Measurements from ENCODE around the gene CDCA3. TPM values are rescaled to one million over a fixed set of nuclear protein-coding genes. Genes with fewer than 3 reads are reported as not detected.

CDCA3 gene
- polyA plus RNA-seq, 6 donors from 2014 or later = 0.74 to 1.0 (median 0.89) TPM; not detected in 2

DNA sequence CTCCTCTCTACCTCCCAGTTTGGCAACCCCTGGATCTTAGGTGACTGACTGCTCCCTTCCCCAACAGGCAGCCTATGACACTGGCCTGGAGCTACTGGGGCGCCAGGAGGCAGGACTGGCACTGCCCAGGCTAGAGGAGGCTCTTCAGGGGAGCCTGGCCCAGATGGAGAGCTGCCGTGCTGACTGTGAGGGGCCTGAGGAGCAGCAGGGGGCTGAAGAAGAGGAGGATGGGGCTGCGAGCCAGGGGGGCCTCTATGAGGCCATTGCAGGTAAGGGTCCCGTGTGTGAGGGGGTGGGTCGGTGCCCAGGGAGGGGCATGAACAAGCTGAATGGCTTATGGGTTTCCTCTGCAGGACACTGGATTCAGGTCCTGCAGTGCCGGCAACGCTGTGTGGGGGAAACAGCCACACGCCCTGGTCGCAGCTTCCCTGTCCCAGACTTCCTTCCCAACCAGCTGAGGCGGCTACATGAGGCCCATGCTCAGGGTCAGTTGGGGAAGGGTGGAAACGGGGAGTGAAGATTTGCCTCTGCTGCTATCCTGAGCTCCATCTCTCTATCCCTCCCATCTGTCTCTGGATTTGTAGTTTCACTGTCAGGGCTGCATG lies 20.7 kb downstream of the CDCA3 start:
- Mint-ChIP-seq H3K9me3 (no peaks in the 10 kb centered on the region), H3K36me3 (peaks cover 0 to 15% of the 10 kb centered on the region in 2 donors), H3K4me1 (peaks cover 19 to 30% (median 27%) of the 10 kb centered on the region in 3 donors), H3K27ac (no peak overlapping the region), H3K4me3 (peak overlapping the region in 7 of 8 donors; percentile 13 to 90 (median 75)), H3K27me3 (peaks cover 60 to 82% (median 77%) of the 10 kb centered on the region in 3 donors)
- DNase-seq (no peak), ATAC-seq (ENCODE audit: low read depth in 2 of 2) (no peak)

DNA sequence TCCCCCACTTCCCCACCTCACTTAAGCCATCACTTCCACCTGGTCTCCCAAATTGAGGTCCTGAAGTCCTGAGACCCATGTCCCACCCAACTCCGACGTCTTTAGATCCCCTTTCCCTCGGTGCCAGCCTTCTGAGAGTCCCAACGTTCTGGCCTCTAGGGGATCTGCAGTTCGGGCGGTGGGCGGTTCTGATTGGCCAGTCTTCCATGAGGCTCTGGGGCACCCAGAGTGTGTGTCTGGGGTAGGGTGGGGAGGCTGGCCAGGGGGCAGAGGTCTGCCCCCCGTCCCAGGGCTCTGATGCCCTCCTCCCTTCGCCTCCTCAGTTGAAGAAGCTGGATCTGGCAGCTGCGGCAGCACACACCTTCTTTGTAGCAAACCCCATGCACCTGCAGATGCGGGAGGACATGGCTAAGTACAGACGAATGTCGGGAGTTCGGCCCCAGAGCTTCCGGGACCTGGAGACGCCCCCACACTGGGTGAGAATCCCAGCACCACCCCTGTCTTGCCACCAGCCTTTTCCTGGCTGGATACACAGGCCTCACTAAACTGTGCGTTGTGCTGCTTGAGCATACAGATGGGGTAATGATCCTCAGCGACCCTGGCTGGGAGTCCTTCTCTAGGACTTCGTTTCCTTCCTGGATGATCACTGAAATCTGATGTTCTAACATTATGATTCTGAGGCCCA lies 21.4 kb downstream of the CDCA3 start:
- peak overlapping the region; percentile 75 to 94 (median 90) for H3K4me3 Mint-ChIP-seq
- peaks cover 67 to 85% (median 83%) of the 10 kb centered on the region in 3 donors for H3K27me3 Mint-ChIP-seq
- no peak for ATAC-seq (ENCODE audit: low read depth in 2 of 2)
- peaks cover 20 to 34% (median 34%) of the 10 kb centered on the region in 3 donors for H3K4me1 Mint-ChIP-seq
- H3K27ac Mint-ChIP-seq = no peak overlapping the region
- no peaks in the 10 kb centered on the region for H3K9me3 Mint-ChIP-seq
- DNase-seq = no peak
- H3K36me3 Mint-ChIP-seq = peaks cover 0 to 21% of the 10 kb centered on the region in 2 donors

DNA sequence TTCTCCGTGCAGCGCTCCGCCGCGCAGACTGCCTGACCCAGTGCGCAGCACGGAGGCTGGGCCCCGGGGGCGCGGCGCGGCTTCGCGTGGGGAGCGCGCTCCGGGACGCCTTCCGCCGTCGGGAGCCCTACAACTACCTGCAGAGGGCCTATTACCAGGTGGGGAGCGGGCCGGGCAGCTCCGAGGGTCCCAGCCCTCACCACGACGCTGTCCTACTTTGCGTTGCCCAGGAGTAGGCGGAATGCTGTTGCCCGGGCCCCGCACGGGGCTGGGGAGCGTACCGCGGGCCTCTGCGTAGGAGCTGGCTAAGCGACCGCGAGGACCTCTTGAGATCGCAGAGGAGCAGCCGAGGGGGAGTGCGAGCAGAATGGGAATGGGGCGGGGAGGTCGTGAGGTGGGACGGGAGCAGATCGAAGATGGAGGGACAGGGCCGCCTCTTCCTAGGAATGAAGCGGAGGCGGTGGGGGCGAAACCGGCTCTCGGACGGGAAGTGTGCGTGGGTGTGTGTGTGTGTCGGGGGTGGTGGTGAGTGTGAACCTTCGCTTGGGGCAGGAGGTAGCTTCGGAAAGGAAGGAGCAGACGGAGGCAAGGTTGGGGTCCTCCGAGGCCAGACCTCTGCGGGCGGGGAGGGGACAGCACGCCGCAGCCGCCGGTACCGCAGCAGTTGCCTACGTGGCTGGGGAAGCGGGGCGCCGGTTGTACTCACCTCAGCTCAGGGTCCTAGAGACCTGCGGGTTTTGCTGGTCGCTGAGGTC lies 22.1 kb downstream of the CDCA3 start:
- H3K27ac Mint-ChIP-seq = peak overlapping the region in 2 of 6 donors; percentile 52 to 79
- peaks cover 67 to 90% (median 83%) of the 10 kb centered on the region in 3 donors for H3K27me3 Mint-ChIP-seq
- H3K36me3 Mint-ChIP-seq = peaks cover 0 to 21% of the 10 kb centered on the region in 2 donors
- no peaks in the 10 kb centered on the region for H3K9me3 Mint-ChIP-seq
- peak; percentile 58 to 60 for ATAC-seq (ENCODE audit: low read depth in 2 of 2)
- H3K4me3 Mint-ChIP-seq = peak overlapping the region; percentile 75 to 94 (median 90)
- peaks cover 20 to 34% (median 32%) of the 10 kb centered on the region in 3 donors for H3K4me1 Mint-ChIP-seq
- peak; percentile 23 for DNase-seq

DNA sequence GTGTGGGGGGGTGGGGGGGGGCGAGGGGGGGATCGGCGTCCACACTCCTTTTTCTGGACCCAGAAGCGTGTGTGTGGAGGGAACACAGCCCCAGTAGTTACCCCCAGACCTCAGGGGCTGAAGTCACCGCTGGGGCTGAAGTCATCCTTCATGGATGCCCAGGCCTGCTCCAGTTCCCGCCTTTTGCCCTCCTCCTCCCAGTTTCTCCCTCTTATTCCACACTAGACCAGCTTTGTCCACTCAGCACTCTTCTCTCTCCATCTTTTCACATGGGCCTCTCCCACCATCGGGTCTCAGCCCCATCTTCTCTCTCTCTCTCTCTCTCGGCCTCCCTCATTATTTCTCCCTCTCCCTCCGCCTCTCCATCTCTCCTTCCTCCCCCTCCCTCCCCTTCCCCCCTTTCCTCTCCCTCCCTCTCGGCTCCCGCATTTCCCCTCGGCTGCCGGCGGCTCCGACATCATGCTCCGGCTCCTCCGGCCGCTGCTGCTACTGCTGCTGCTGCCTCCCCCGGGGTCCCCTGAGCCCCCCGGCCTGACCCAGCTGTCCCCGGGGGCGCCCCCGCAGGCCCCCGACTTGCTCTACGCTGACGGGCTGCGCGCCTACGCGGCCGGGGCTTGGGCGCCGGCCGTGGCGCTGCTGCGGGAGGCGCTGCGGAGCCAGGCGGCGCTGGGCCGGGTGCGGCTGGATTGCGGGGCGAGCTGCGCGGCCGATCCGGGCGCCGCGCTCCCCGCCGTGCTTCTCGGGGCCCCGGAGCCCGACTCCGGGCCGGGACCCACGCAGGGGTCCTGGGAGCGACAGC lies 22.9 kb downstream of the CDCA3 start, which contains the start of gene P3H3:
TSS of gene P3H3 (plus strand) at position 426 of the 799 bp plus-strand sequence. CDS start at position 460, 34 bp downstream.
- Mint-ChIP-seq H3K36me3 (peaks cover 0 to 21% of the 10 kb centered on the region in 2 donors), H3K4me1 (peaks cover 20 to 34% (median 32%) of the 10 kb centered on the region in 3 donors), H3K27ac (peak within 1 kb of the TSS in 3 of 6 donors; percentile 44 to 79 (median 52)), H3K9me3 (no peaks in the 10 kb centered on the region), H3K4me3 (peak within 1 kb of the TSS; percentile 75 to 94 (median 90)), H3K27me3 (peaks cover 66 to 91% (median 91%) of the 10 kb centered on the region in 3 donors)
- no peak for DNase-seq
- peak; percentile 32 to 45 for ATAC-seq (ENCODE audit: low read depth in 2 of 2)

DNA sequence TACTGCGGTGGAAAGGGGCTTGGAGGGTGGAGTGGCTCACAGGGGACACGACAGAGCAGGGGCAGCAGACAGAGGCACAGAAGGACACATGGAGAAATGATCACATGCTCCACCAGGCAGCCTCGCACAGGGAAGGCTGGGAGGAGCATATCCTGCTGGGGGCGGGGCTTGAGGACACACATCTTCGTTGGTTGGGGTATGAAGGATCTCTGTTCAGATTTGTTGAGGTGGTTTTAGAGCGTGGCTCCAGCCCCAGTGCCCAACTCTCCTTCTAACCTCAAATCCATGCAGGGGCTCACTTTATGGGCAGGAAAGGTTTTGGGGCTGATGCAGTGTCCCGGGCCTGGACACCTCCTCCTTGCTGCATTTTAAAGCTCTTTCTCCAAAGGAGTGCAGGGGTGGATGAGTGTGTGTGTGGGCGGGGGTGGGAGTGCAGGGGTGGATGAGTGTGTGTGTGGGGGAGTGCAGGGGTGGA lies 23.6 kb downstream of the CDCA3 start:
- Mint-ChIP-seq H3K36me3 (peaks cover 0 to 21% of the 10 kb centered on the region in 2 donors), H3K4me3 (peak overlapping the region; percentile 28 to 83 (median 70)), H3K4me1 (peaks cover 23 to 37% (median 32%) of the 10 kb centered on the region in 3 donors), H3K27ac (no peak overlapping the region), H3K27me3 (peaks cover 70 to 98% (median 97%) of the 10 kb centered on the region in 3 donors), H3K9me3 (no peaks in the 10 kb centered on the region)
- DNase-seq (no peak), ATAC-seq (ENCODE audit: low read depth in 2 of 2) (no peak)

DNA sequence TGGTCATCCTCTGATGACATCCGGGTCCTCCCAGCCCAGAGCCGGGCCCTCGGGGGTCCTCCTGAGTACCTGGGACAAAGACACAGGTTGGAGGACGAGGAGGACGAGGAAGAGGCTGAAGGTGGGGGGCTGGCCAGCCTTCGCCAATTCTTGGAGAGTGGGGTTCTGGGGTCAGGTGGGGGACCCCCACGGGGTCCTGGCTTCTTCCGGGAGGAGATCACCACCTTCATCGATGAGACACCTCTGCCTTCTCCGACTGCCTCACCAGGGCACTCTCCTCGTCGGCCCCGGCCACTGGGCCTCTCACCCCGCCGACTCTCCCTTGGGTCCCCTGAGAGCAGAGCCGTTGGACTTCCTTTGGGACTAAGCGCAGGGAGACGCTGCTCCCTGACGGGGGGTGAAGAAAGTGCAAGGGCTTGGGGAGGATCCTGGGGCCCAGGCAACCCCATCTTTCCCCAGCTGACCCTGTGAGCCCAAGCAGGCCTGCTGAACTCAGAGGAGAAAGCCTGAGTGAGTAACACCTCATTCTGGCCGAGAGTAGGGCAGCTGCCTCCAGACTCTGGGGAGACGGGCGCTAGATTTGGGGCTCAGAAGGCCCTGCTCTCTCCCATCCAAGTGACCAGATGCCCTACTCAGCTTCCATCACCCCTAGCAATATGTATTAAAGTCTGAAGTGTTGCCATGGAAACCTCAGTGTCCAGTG lies 24.2 kb downstream of the CDCA3 start:
- H3K27ac Mint-ChIP-seq = no peak overlapping the region

DNA sequence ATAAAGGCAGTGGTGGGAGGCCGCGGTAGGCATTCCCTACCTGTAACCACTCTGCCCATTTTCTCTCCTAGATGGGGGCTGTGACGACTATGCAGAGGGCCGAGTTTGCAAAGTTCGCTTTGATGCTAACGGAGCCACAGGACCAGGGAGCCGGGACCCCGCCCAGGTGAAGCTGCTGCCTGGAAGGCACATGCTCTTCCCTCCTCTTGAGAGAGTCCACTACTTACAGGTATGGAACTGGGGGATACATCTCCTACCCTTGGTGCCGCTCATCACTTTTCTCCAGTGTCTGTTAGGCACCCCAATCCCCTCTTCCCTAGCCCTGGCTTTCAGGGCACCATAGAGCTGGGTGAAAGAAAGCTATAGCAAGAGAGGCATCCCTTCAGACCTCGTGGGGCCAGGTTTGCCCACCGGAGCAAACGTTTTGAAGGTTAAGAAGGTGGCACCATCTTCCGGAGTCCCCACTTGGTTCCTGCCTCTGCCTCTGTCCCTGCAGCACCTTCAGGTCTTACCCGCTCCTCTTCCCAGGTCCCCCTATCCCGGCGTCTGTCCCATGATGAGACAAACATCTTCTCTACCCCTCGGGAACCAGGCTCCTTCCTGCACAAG lies 24.9 kb downstream of the CDCA3 start:
- no peaks in the 10 kb centered on the region for H3K9me3 Mint-ChIP-seq
- ATAC-seq (ENCODE audit: low read depth in 2 of 2) (no peak), DNase-seq (no peak)
- peaks cover 64 to 99% (median 96%) of the 10 kb centered on the region in 3 donors for H3K27me3 Mint-ChIP-seq
- peaks cover 30 to 47% (median 38%) of the 10 kb centered on the region in 3 donors for H3K4me1 Mint-ChIP-seq
- peaks cover 0 to 21% of the 10 kb centered on the region in 2 donors for H3K36me3 Mint-ChIP-seq
- H3K27ac Mint-ChIP-seq = no peak overlapping the region
- H3K4me3 Mint-ChIP-seq = peak overlapping the region in 2 of 8 donors; percentile 1 to 29

More for the DNA sequence above, 24.2 kb downstream of the CDCA3 start:
- no peak for DNase-seq
- H3K4me3 Mint-ChIP-seq = peak overlapping the region in 7 of 8 donors; percentile 28 to 83 (median 71)
- H3K27me3 Mint-ChIP-seq = peaks cover 66 to 99% (median 98%) of the 10 kb centered on the region in 3 donors
- no peak for ATAC-seq (ENCODE audit: low read depth in 2 of 2)
- H3K9me3 Mint-ChIP-seq = no peaks in the 10 kb centered on the region
- H3K36me3 Mint-ChIP-seq = peaks cover 0 to 21% of the 10 kb centered on the region in 2 donors
- H3K4me1 Mint-ChIP-seq = peaks cover 27 to 42% (median 35%) of the 10 kb centered on the region in 3 donors

DNA sequence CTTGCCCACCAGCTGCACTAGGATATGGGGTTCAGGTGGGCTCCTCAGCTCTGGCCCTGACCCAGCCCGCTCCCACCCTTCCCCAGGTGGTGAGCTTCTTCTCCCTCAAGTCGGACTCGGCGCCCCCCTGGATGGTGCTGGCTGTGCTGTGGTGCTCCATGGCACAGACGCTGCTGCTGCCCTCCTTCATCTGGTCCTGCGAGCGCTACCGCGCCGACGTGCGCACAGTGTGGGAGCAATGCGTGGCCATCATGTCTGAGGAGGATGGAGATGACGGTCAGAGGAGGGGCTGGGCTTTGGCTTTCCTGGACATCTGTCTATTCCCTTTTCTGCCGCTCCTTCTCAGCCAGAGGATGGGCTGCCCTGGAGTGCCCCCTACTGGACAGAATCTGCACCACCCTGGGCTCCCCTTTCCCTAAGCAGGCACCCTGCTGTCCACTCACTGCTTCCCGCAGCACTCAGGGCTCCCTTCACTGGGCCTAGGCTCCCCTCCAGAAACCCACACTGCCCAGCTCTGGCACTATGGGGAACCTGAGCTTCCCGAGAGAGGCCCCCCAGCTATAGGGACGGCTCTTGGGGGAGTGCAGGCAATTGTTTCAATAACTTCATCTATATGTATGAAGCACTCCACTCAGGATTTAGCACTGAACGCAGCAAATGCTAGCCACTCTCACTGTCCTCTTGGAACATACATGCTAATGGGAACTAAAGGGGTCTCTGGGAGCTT lies 25.5 kb downstream of the CDCA3 start:
- ATAC-seq (ENCODE audit: low read depth in 2 of 2) (peak; percentile 51 to 57), DNase-seq (peak; percentile 63)
- Mint-ChIP-seq H3K4me3 (peak overlapping the region in 4 of 8 donors; percentile 1 to 23 (median 21)), H3K27ac (no peak overlapping the region), H3K36me3 (peaks cover 0 to 21% of the 10 kb centered on the region in 2 donors), H3K27me3 (peaks cover 65 to 99% (median 96%) of the 10 kb centered on the region in 3 donors), H3K9me3 (no peaks in the 10 kb centered on the region), H3K4me1 (peaks cover 36 to 51% (median 40%) of the 10 kb centered on the region in 3 donors)

DNA sequence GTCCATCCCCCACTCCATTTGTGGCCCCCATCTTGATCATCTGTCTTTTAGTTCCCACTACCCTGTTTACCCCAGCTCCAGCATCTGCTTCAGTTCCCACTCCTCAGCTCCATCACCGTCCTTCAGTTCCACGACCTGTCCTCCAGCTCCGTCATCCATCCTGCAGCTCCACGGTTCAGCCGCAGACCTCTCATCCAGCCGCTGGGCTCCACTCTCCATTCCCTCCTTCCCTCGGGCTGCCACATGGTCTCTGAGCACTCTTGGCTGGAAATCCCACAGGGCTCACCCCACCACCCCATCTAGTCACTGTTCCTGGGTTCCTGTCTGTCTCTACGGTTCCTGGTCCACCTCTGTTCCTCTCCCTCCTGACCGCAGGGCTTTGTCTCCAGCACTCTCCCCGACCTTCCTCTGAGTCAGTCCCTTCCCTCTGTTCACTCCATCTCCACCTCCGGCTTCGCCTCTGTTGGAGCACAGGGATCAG lies 26.1 kb downstream of the CDCA3 start:
- Mint-ChIP-seq H3K4me3 (no peak overlapping the region), H3K36me3 (peaks cover 0 to 21% of the 10 kb centered on the region in 2 donors), H3K9me3 (no peaks in the 10 kb centered on the region), H3K27me3 (peaks cover 68 to 98% (median 95%) of the 10 kb centered on the region in 3 donors), H3K4me1 (peaks cover 36 to 51% (median 40%) of the 10 kb centered on the region in 3 donors), H3K27ac (no peak overlapping the region)
- no peak for DNase-seq
- ATAC-seq (ENCODE audit: low read depth in 2 of 2) = no peak

DNA sequence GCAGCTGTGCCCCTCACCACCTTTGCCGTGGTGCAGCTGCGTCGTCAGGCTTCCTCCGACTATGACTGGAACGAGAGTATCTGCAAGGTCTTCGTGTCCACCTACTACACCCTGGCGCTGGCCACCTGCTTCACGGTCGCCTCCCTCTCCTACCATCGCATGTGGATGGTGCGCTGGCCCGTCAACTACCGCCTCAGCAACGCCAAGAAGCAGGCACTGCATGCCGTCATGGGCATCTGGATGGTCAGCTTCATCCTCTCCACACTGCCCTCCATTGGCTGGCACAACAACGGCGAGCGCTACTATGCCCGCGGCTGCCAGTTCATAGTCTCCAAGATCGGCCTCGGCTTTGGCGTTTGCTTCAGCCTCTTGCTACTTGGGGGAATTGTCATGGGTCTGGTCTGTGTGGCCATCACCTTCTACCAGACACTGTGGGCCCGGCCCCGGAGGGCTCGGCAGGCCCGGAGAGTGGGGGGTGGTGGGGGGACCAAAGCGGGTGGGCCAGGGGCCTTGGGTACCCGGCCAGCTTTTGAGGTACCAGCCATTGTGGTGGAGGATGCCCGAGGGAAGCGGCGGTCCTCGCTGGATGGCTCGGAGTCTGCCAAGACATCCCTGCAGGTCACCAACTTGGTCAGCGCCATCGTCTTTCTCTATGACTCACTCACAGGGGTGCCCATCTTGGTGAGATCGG lies 26.9 kb downstream of the CDCA3 start:
- H3K4me3 Mint-ChIP-seq = peak overlapping the region in 2 of 8 donors; percentile 47 to 68
- H3K27ac Mint-ChIP-seq = no peak overlapping the region
- H3K27me3 Mint-ChIP-seq = peaks cover 70 to 97% (median 95%) of the 10 kb centered on the region in 3 donors
- ATAC-seq (ENCODE audit: low read depth in 2 of 2) (no peak), DNase-seq (no peak)
- peaks cover 33 to 46% (median 36%) of the 10 kb centered on the region in 3 donors for H3K4me1 Mint-ChIP-seq
- no peaks in the 10 kb centered on the region for H3K9me3 Mint-ChIP-seq
- H3K36me3 Mint-ChIP-seq = peaks cover 0 to 21% of the 10 kb centered on the region in 2 donors
